Neural progenitor cell (in vitro differentiated cells): ENCODE measurements around the gene ATG16L1.
"Not testable (repeated sequence)": the region's sequence is repeated elsewhere in the genome, so short reads cannot be mapped to it uniquely, and the experiment has no call there.

Experiments
- EZH2 ChIP-seq: fragments of 200-600 bp; sonication (generic); IDR thresholded peaks from 2 replicates; pipeline ENCODE4 v1.6.1; 2017; ENCODE audit warnings: antibody characterized with exemption, mild to moderate bottlenecking, moderate library complexity
- EZH2phosphoT487 ChIP-seq: fragments of 200-600 bp; sonication (generic); IDR thresholded peaks from 2 replicates; pipeline ENCODE4 v1.6.1; 2017; ENCODE audit warnings: antibody characterized with exemption
- TF ChIP-seq, protein P1 (sequence below): fragments of 200-600 bp; sonication (generic); IDR thresholded peaks from 2 replicates; pipeline ENCODE4 v1.5.1; 2017; ENCODE audit warnings: antibody characterized with exemption, mild to moderate bottlenecking

DNA sequence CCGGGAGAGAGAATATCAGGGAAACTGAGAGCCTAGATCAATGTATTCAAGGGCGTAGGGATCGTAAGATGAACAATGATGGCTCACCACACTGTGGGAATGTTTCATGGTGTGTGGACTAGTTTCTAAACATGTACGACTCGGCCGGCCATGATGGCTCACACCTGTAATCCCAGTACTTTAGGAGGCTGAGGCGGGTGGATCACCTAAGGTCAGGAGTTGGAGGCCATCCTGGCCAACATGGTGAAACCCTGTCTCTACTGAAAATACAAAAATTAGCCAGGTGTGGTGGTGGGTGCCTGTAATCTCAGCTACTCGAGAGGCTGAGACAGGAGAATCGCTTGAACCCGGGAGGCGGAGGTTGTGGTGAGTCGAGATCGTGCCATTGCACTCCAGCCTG lies 84.6 kb downstream of the ATG16L1 start:
- TF ChIP-seq, protein P1, sequence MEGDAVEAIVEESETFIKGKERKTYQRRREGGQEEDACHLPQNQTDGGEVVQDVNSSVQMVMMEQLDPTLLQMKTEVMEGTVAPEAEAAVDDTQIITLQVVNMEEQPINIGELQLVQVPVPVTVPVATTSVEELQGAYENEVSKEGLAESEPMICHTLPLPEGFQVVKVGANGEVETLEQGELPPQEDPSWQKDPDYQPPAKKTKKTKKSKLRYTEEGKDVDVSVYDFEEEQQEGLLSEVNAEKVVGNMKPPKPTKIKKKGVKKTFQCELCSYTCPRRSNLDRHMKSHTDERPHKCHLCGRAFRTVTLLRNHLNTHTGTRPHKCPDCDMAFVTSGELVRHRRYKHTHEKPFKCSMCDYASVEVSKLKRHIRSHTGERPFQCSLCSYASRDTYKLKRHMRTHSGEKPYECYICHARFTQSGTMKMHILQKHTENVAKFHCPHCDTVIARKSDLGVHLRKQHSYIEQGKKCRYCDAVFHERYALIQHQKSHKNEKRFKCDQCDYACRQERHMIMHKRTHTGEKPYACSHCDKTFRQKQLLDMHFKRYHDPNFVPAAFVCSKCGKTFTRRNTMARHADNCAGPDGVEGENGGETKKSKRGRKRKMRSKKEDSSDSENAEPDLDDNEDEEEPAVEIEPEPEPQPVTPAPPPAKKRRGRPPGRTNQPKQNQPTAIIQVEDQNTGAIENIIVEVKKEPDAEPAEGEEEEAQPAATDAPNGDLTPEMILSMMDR, result not testable (repeated sequence)
- TF ChIP-seq EZH2, EZH2phosphoT487: not testable (repeated sequence)
